Nephron (organoid): ENCODE data around the gene LIME1.

Experiments used
- H3K27ac Mint-ChIP-seq, 3 experiments: 2 replicates each; pipeline ENCODE4 v1.8.0; 2020; ENCODE audit warnings: mixed read lengths in 3 of 3, mild to moderate bottlenecking in 2 of 3, moderate library complexity in 1 of 3
- H3K27me3 Mint-ChIP-seq: 2 replicates; pipeline ENCODE4 v1.8.0; 2021; ENCODE audit warnings: low read depth, mild to moderate bottlenecking, moderate library complexity, mixed read lengths
- H3K36me3 Mint-ChIP-seq: 2 replicates; pipeline ENCODE4 v1.8.0; 2020; ENCODE audit warnings: low read depth, mixed read lengths
- H3K4me1 Mint-ChIP-seq: 2 replicates; pipeline ENCODE4 v1.8.0; 2020; ENCODE audit warnings: mixed read lengths
- H3K4me3 Mint-ChIP-seq, 3 experiments: 2 replicates each; pipeline ENCODE4 v1.8.0; 2020; ENCODE audit warnings: mild to moderate bottlenecking in 3 of 3, mixed read lengths in 3 of 3, moderate library complexity in 2 of 3
- H3K9me3 Mint-ChIP-seq: 2 replicates; pipeline ENCODE4 v1.8.0; 2020; ENCODE audit warnings: mixed read lengths
- CTCF ChIP-seq, 3 experiments: fragments of 200-600 bp; sonication (generic); IDR thresholded peaks; one replicate each; pipeline ENCODE4 v1.5.0; 2021; ENCODE audit warnings: antibody characterized with exemption in 3 of 3; ENCODE audit not compliant: unreplicated experiment in 3 of 3

The LIME1 gene

GRCh38 chr20:63735859-63736718, at the start of gene LIME1:
Gene LIME1 (plus strand): TSS chr20:63736664. CDS start chr20:63737550, 886 bp downstream.
- Mint-ChIP-seq H3K36me3 (peaks cover 18% of the 10 kb centered on the region), H3K4me3 (peak within 1 kb of the TSS in 2 of 3 experiments; percentile 9 to 17), H3K27ac (no peak within 1 kb of the TSS), H3K9me3 (no peaks in the 10 kb centered on the region), H3K4me1 (no peaks in the 10 kb centered on the region), H3K27me3 (peaks cover 5% of the 10 kb centered on the region)
- no peak for TF ChIP-seq CTCF (IDR thresholded peaks at IDR 0.05; ENCODE audit: unreplicated experiment in 3 of 3)

DNA sequence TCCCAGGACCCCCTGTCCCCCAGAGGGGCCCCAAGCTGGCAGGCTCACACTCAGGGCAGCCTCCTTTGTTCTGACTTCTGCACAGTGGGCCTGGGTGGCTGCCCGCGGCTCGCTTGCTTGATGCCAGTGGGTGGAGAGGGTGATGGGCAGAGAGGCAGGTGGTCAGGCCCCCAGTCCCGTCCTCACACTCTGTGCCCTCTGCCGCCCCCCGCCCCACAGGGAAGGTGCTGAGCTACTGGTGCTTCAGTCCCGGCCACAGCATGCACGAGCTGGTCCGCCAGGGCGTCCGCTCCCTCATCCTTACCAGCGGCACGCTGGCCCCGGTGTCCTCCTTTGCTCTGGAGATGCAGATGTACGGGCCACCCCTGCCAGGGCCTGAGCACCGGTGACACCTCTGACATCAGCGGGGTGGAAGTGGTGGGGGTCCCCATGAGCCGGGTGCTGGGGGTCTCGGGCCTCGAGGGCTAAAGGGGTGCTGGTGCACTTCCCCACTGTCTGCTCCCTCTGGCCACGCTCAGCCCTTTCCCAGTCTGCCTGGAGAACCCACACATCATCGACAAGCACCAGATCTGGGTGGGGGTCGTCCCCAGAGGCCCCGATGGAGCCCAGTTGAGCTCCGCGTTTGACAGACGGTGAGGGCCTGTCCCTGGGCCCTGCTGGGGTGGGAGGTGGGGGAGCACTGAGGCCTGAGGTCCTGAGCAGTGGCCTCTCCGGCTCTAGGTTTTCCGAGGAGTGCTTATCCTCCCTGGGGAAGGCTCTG, 48.9 kb upstream of the LIME1 start:
- H3K27me3 Mint-ChIP-seq: no peaks in the 10 kb centered on the region
- H3K36me3 Mint-ChIP-seq: peaks cover 7% of the 10 kb centered on the region
- H3K27ac Mint-ChIP-seq: no peak overlapping the region
- H3K4me1 Mint-ChIP-seq: no peaks in the 10 kb centered on the region
- no peak for TF ChIP-seq CTCF (IDR thresholded peaks at IDR 0.05; ENCODE audit: unreplicated experiment in 3 of 3)
- H3K9me3 Mint-ChIP-seq: no peaks in the 10 kb centered on the region
- no peak overlapping the region for H3K4me3 Mint-ChIP-seq

DNA sequence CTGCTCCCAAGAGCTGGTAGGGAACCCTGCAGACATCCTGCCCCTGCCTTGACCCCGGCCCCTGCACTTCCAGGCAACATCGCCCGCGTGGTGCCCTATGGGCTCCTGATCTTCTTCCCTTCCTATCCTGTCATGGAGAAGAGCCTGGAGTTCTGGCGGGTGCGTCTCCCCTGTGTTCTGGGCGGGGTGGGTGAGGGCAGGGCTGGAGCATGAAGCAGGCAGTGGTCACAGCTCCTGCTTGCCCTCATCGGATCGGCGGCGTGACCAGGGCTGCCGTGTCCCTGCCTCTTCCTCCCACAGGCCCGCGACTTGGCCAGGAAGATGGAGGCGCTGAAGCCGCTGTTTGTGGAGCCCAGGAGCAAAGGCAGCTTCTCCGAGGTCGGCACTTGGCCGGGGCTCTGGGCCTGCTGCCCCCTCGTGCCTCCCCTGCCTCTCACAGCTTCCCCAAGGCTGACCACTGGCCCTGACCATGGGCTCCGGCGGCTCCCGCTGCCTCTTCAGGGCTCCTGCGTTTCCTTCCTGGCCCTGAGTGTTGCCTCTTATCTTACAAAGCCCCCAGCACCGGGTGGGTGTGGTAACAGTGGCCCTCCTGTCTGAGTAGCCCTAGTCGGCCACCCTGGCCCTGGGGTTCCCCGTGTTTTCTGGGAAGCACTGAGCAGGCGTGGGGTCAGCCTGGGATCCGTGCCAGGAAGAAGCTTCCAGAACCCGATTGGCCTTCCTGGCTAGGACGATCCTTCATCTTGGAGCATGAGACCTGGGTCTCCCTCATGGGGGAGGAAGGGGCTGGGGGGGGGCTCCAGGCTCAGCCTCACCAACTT, 48.0 kb upstream of the LIME1 start:
- Mint-ChIP-seq H3K4me1 (no peaks in the 10 kb centered on the region), H3K36me3 (peaks cover 7% of the 10 kb centered on the region), H3K4me3 (no peak overlapping the region), H3K27ac (no peak overlapping the region), H3K27me3 (no peaks in the 10 kb centered on the region), H3K9me3 (no peaks in the 10 kb centered on the region)
- TF ChIP-seq CTCF (IDR thresholded peaks at IDR 0.05; ENCODE audit: unreplicated experiment in 3 of 3): no peak

DNA sequence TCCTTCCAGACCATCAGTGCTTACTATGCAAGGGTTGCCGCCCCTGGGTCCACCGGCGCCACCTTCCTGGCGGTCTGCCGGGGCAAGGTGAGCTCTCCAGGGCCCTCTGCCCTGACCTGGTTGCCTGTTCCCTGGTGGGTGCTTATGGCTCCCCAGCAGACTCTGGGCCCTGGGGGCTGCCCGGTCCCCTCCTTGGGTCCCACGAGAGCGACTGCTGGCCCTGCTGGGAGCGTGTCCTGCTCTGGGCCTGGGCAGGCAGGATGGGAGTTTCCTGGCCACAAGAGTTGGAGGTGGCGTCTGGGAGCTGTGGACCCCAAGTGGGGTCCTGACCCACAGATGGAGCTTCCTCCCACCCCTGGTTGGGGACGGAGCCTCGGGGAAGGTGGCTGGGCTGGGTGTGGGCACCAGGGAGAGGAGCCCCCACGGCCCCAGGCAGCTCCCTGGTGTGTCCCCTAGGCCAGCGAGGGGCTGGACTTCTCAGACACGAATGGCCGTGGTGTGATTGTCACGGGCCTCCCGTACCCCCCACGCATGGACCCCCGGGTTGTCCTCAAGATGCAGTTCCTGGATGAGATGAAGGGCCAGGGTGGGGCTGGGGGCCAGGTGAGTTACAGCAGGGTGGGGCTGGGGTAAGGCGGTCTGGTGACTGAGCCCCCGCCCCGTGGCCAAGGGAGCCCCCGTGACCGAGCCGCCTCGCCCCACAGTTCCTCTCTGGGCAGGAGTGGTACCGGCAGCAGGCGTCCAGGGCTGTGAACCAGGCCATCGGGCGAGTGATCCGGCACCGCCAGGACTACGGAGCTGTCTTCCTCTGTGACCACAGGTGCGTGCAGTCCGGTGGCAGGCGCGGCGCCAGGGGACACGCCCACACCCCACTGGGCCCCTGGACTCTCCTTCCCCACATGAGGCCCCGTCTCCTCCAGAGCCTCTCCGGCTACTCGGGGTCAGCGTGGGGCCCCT, 47.1 kb upstream of the LIME1 start:
- Mint-ChIP-seq H3K27ac (no peak overlapping the region), H3K4me1 (no peaks in the 10 kb centered on the region), H3K4me3 (no peak overlapping the region), H3K27me3 (no peaks in the 10 kb centered on the region), H3K36me3 (peaks cover 8% of the 10 kb centered on the region), H3K9me3 (no peaks in the 10 kb centered on the region)
- no peak for TF ChIP-seq CTCF (IDR thresholded peaks at IDR 0.05; ENCODE audit: unreplicated experiment in 3 of 3)
